HUES48 (cell line): ENCODE measurements around the gene SLC35E4.
A peak's percentile ranks its signal among the peaks of the same experiment; 100 is the strongest.

Source experiments
- H3K27ac ChIP-seq: one replicate; pipeline ENCODE4 v1.7.0; 2013; ENCODE audit warnings: low read depth, low read length, inconsistent platforms
- H3K27me3 ChIP-seq: 2 replicates; pipeline ENCODE4 v1.6.1; 2013; ENCODE audit warnings: mild to moderate bottlenecking, low read length; ENCODE audit not compliant: control insufficient read depth, insufficient read depth
- H3K36me3 ChIP-seq: 2 replicates; pipeline ENCODE4 v1.6.1; 2013; ENCODE audit warnings: low read length; ENCODE audit not compliant: control insufficient read depth, insufficient read depth
- H3K4me1 ChIP-seq: 2 replicates; pipeline ENCODE4 v1.6.1; 2013; ENCODE audit warnings: mild to moderate bottlenecking, low read length; ENCODE audit not compliant: control insufficient read depth, insufficient read depth
- H3K4me3 ChIP-seq: 2 replicates; pipeline ENCODE4 v1.5.1; 2013; ENCODE audit warnings: mild to moderate bottlenecking, low read depth, low read length
- H3K9ac ChIP-seq: 2 replicates; pipeline ENCODE4 v1.6.1; 2013; ENCODE audit warnings: mild to moderate bottlenecking, low read depth, low read length, moderate library complexity
- H3K9me3 ChIP-seq: 2 replicates; pipeline ENCODE4 v1.6.1; 2013; ENCODE audit warnings: low read length; ENCODE audit not compliant: control insufficient read depth, insufficient read depth

SLC35E4 gene

DNA sequence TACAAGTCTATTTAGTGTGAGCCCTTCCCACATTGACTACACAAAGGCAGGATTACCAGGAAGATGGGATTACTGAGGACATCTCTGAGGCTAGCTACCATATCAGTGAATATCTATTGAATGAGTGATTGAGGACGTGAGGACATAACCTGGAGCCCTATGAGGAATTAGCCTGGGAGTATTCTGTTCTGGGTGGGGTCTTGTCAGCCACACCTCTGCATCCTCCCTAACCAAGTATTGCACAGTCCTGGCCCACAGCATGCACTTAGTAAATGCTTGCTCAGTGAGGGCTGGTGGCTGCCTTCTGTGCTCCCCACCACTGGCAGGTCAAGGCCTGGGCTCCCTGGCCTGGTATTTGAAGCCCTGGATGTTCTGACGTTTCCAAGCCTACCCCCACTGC, 17.3 kb downstream of the SLC35E4 start:
- no peaks in the 10 kb centered on the region for H3K9me3 ChIP-seq
- H3K36me3 ChIP-seq: no peaks in the 10 kb centered on the region
- peaks cover 9% of the 10 kb centered on the region for H3K4me1 ChIP-seq
- no peaks in the 10 kb centered on the region for H3K27me3 ChIP-seq
- H3K4me3 ChIP-seq: no peak overlapping the region
- no peak overlapping the region for H3K9ac ChIP-seq
- H3K27ac ChIP-seq: no peak overlapping the region

DNA sequence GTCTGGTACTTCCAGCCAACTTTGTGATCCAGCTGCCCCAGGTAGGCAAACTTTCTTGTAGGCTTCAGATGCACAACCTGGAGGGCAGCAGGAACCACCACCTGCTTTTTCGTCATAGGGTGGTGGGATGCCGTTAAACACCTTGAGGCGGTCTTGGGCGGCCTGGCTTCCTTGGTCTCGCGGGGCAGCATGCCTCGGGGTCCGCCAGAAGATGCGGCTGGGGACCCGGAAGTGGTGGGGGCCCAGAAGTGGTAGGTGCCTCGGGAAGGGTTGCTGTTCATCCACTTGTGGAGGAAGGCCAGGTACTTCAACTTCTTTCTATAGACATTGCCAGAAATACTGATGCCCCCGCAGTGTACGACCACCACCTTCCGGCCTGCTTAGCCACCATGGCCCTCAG, 18.8 kb downstream of the SLC35E4 start:
- Histone ChIP-seq H3K4me3 (no peak overlapping the region), H3K36me3 (no peaks in the 10 kb centered on the region), H3K4me1 (peaks cover 9% of the 10 kb centered on the region)

DNA sequence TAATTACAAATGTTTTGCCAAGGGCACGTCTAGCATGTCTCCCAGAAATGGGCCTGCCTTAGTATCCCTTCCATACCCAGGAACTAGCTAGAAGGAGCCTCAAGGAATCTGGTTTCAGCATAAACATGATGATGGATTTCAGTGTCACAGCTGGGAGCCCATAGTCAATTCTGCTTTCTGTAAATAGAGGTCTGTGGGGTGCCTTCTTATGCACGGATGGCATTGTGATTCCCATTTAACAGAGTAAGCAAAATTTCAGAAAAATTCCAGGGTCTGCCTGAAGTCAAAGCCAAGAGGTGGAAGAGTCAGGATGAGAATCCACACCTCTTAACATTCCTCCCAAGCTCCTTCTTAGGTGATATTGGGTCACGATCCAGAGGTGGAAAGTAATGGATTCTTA, 20.0 kb downstream of the SLC35E4 start:
- Histone ChIP-seq H3K27me3 (no peaks in the 10 kb centered on the region), H3K36me3 (no peaks in the 10 kb centered on the region), H3K27ac (peak overlapping the region; percentile 74), H3K9ac (0 out of 2 replicates have a peak overlapping the region, but pooled peaks have one; percentile 10), H3K4me3 (no peak overlapping the region), H3K4me1 (peaks cover 9% of the 10 kb centered on the region), H3K9me3 (no peaks in the 10 kb centered on the region)

More for the DNA sequence above, 18.8 kb downstream of the SLC35E4 start:
- H3K27ac ChIP-seq: no peak overlapping the region
- H3K9me3 ChIP-seq: no peaks in the 10 kb centered on the region
- H3K27me3 ChIP-seq: no peaks in the 10 kb centered on the region
- no peak overlapping the region for H3K9ac ChIP-seq

DNA sequence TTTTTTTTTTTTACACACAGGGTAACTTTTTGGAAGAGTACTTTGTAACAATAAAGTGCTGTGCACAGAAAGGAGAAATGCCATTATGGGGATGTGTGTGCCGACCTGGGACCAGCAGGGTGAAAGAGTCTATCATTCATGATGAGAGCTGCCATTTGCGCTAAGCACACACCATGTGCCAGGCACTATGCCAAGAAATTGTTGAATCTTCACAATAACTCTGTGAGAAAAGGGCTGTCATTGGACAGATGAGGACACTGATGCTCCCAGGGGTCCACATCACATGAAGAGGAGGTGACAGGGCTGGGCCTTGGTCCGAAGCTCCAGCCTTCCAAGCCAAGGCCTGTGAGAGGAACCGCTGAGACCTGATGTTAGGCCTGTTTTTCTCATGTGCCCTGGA, 26.5 kb downstream of the SLC35E4 start:
- 0 out of 2 replicates have a peak, but pooled peaks cover 7% of the 10 kb centered on the region for H3K36me3 ChIP-seq
- no peak overlapping the region for H3K4me3 ChIP-seq
- H3K27ac ChIP-seq: no peak overlapping the region
- H3K9me3 ChIP-seq: no peaks in the 10 kb centered on the region
- no peaks in the 10 kb centered on the region; the same call in 1 of the 2 replicates for H3K27me3 ChIP-seq
- no peak overlapping the region for H3K9ac ChIP-seq
- H3K4me1 ChIP-seq: peaks cover 6% of the 10 kb centered on the region

DNA sequence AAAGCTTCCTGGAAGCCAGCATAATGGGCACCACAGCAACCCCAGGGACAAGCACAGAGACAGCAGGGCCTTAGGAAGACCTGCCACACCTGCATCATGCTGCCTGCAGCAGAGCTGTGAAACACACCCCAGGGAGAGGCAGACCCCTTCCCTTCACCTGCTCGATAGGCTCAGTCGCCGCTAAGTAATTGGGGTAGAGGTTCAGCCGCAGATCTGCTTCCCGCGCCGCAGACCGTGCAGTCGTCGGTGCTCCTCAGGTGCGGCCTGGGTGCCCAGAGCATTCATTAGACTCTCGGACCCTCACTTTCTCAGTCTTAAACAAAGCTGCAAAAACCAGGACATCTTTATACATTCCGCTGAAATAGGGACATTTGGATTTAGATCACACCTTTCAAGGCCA, 29.2 kb downstream of the SLC35E4 start:
- Histone ChIP-seq H3K27ac (no peak overlapping the region), H3K36me3 (0 out of 2 replicates have a peak, but pooled peaks cover 7% of the 10 kb centered on the region), H3K4me3 (no peak overlapping the region), H3K9ac (no peak overlapping the region; the same call in 1 of the 2 replicates), H3K27me3 (peaks cover 13% of the 10 kb centered on the region), H3K4me1 (peaks cover 6% of the 10 kb centered on the region), H3K9me3 (no peaks in the 10 kb centered on the region)

DNA sequence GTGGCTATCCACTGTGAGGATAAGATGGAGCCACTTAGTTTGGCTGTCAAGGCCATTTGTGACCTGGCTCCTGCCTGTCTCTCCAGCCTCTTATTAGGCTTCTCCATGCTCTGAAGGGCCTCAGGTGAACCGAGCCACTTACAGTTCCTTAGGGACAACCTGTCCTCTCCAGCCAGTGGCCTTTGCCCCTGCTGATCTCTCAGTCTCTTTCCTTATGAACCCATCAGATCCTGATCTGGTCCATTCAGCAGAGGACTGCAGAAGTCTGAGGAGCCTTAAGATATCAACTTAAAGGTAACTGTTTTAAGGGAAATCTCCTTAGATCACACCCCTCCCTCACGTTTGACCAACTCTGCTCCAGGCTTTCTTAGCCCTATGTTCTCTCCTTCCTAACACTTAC, 29.7 kb downstream of the SLC35E4 start:
- H3K27me3 ChIP-seq: peaks cover 13% of the 10 kb centered on the region
- no peak overlapping the region for H3K4me3 ChIP-seq
- H3K36me3 ChIP-seq: 0 out of 2 replicates have a peak, but pooled peaks cover 7% of the 10 kb centered on the region
- peaks cover 6% of the 10 kb centered on the region for H3K4me1 ChIP-seq
- no peak overlapping the region for H3K27ac ChIP-seq
- H3K9ac ChIP-seq: no peak overlapping the region
- no peaks in the 10 kb centered on the region for H3K9me3 ChIP-seq

DNA sequence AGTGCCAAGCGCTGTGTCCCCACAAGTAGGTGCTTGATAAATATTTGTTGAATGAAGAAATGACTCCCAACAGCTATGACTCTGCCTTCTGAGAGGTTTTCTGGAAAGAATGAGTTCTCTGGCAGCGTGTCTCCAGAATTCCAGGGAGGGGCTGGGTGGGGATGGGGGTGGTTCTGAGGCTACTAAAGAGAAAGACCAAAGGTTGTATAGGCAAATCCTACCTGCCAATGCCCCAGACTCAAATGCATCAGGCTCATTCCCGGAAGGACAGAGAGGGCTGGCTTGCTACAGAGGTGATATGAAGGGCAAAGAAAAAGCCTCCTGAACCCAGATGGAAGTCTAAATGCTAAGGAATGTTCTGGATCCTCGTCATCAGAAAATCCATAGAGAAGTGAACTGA, 30.2 kb downstream of the SLC35E4 start:
- H3K9me3 ChIP-seq: no peaks in the 10 kb centered on the region

DNA sequence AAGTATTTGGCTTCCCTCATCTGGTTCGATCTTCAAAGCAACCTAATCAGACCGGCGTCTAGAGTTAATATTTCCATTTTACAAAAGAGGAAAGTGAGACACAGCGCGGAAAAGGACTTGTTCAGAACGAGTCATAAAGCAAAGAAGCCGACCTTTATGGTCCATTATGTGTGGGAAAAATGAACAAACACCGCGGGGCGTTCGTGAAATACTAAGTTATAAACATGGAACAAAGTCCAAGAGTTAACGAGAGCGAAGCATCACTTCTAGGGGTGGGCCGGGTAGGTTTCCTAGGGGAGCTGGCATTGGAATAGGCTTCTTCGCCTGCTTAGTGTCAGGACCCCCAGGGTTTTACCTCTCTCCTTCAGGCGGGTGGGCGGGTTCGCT, 31.5 kb downstream of the SLC35E4 start:
- peak overlapping the region; percentile 69 for H3K27ac ChIP-seq
- H3K36me3 ChIP-seq: 0 out of 2 replicates have a peak, but pooled peaks cover 6% of the 10 kb centered on the region
- no peaks in the 10 kb centered on the region for H3K9me3 ChIP-seq
- peaks cover 6% of the 10 kb centered on the region for H3K4me1 ChIP-seq
- H3K27me3 ChIP-seq: peaks cover 13% of the 10 kb centered on the region
- H3K4me3 ChIP-seq: peak overlapping the region; percentile 71
- no peak overlapping the region for H3K9ac ChIP-seq

More for the DNA sequence above, 30.2 kb downstream of the SLC35E4 start:
- H3K27me3 ChIP-seq: peaks cover 13% of the 10 kb centered on the region
- H3K4me1 ChIP-seq: peaks cover 6% of the 10 kb centered on the region
- 0 out of 2 replicates have a peak, but pooled peaks cover 7% of the 10 kb centered on the region for H3K36me3 ChIP-seq
- no peak overlapping the region for H3K27ac ChIP-seq
- no peak overlapping the region for H3K4me3 ChIP-seq
- no peak overlapping the region for H3K9ac ChIP-seq

DNA sequence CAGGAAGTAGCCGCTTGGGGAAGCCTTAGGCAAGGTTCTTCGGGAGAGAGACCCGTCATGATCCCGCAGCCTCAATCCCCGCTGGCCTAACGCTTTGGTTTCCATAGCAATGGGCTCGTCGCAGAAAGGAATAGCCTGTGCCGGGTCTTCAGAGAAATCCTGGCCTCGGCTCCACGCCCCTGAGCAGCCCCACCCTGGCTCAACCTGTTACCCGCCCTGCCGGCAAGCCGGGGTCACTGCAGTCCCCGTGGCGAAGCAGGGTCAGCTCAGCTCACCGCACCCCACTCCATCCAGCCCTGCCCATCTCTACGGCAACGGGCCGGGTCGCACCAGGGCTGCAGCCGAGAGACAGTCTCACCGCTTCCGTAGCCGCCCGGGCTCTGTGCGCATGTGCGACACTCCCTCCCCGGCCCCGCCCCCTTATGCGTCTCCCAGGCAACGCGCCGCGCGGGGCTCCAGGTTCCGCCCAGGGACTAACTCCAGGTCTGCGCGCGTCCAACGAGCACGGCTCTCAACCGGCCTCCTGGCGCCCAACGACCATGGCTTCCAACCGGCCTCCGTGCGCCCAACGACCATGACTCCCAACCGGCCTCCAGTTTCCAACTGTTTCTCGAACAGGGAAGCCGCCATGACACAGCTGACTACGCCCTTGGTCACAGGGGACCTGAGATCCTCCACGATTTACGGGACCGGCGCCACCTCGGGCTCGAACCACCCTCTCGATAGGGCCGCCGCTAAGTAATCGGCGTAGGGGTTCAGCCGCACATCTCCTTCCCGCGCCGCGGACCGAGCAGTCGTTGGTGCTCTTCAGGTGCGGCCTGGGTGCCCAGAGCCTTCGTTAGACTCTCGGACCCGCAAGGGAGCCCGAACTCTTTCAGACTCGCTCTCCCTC, 32.2 kb downstream of the SLC35E4 start, which contains the start of gene DUSP18:
Gene DUSP18, minus strand, starts transcription at position 382 of the 892 bp plus-strand sequence. CDS start 3,872 bp downstream, outside the sequence.
- peaks cover 6% of the 10 kb centered on the region for H3K4me1 ChIP-seq
- peak within 1 kb of the TSS; percentile 71 for H3K4me3 ChIP-seq
- H3K36me3 ChIP-seq: 0 out of 2 replicates have a peak, but pooled peaks cover 4% of the 10 kb centered on the region
- H3K27ac ChIP-seq: peak within 1 kb of the TSS; percentile 69
- peaks cover 13% of the 10 kb centered on the region for H3K27me3 ChIP-seq
- H3K9me3 ChIP-seq: no peaks in the 10 kb centered on the region
- H3K9ac ChIP-seq: peak within 1 kb of the TSS; percentile 67

DNA sequence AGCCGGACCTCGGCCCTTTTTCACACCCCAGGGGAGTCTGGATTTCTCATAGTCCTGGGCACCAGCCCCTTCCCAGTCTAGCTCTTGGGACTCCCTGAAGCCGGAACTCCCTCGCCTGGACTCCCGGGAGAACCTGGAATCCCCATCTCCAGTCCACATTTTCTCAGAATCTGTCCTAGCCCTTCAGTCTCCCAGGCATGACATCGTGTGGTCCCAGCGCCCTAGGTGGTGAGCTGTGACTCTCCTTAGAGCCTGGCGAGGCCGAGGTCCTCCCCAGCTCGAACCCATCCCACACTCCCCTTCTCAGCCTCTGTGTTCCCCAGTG, 32.8 kb downstream of the SLC35E4 start:
- no peak overlapping the region for H3K27ac ChIP-seq
- peaks cover 13% of the 10 kb centered on the region for H3K27me3 ChIP-seq
- H3K4me3 ChIP-seq: peak overlapping the region; percentile 71
- H3K9me3 ChIP-seq: no peaks in the 10 kb centered on the region
- H3K36me3 ChIP-seq: 0 out of 2 replicates have a peak, but pooled peaks cover 4% of the 10 kb centered on the region
- peak overlapping the region; percentile 67 for H3K9ac ChIP-seq
- peaks cover 6% of the 10 kb centered on the region for H3K4me1 ChIP-seq

DNA sequence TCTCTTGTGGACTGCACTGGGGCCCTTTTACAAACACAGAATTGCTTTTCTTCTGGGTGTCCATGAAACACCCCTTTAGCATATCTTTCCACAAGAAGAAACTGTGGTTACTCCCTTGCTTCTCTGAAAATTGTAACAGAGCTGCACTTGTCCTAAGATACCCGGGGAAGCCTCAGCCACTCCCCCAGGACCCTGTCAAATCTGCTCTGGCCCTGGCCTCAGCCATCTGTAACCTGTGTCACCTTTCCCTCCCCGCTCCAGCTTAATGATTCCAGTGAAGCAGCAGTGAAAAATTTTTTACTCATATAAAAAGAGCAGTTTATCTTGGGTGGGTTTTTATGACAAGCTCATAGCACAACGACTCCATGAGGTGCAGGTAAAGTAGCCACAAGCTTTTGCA, 35.5 kb downstream of the SLC35E4 start:
- Histone ChIP-seq H3K4me3 (no peak overlapping the region), H3K4me1 (peaks cover 6% of the 10 kb centered on the region), H3K36me3 (no peaks in the 10 kb centered on the region), H3K27me3 (peaks cover 13% of the 10 kb centered on the region), H3K9me3 (no peaks in the 10 kb centered on the region), H3K9ac (no peak overlapping the region), H3K27ac (no peak overlapping the region)
